NOMO-1 treated with dmso at 0.1 percent for 144 hours (cell line): ENCODE data around the gene SYT5.
"Not testable (repeated sequence)": the region's sequence is repeated elsewhere in the genome, so short reads cannot be mapped to it uniquely, and the experiment has no call there.

Source experiments
- DNase-seq: peaks from one replicate; lab custom pipeline; 2025; ENCODE audit not compliant: unreplicated experiment; lab: John Stamatoyannopoulos, UW

The SYT5 gene

DNA sequence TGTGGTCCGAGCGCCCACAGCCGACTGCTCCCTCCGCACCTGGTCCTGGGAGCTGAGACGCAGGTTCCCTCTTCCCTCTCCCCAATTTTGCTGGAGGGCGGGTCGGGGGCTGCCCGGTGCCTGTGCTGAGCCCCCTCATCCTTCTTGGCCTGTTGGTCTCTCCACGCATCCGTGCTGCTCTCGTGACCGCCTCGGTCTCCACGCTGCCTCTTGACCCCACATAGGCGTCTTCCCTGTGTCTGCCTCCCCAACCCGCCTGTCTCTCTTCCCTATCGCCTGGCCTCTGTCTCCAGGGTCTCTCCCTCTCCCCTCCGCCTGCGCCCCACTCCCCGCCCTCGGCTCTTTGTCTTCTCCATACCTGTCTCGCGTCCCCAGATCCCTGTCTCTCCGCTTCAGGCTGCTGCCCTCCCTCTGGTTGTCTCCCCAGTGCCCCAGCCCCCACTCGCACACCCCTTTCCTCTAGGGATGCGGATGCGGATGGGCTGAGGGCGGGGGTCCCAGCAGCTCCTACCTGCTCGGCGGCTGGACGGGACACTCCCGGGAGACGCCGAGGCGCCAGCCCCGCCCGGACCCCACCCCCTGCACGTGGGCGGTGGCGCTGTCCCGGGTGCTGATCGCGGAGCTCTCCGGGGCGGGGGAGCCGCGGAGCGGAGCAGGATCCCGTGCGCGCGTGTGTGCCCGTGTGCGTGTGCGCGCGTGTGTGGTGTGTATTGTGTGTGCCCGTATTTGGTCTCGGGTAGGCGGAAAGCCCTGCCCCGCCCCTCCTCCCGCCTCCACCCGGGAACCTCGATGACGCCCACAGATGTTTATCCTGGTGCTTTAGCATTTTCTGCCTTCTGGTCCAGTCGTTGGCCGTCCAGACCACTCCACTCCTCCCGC lies at the start of gene SYT5:
Gene SYT5, minus strand, starts transcription at position 684 of the 879 bp plus-strand sequence. CDS start 1,248 bp downstream, outside the sequence.
- no peak for DNase-seq

DNA sequence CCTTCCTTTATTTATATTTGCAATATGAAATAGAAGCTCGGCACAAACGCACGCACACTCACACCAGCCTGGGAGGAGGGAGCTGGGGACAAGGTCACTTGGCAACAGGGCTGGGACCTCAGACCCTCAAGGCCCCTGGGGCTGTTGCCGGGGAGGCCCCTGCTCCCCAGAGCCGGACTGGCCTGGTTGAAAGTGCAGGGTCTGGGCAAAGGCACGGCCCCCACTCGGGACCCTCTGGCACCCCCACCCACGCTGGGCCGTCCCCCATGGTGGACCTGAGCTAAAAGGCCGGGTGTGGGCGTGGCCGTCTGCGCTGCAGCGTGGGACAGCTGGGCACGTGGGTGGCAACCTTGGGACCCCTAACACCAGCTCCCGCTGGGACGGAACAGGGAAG lies 49.7 kb upstream of the SYT5 start:
- DNase-seq: no peak

DNA sequence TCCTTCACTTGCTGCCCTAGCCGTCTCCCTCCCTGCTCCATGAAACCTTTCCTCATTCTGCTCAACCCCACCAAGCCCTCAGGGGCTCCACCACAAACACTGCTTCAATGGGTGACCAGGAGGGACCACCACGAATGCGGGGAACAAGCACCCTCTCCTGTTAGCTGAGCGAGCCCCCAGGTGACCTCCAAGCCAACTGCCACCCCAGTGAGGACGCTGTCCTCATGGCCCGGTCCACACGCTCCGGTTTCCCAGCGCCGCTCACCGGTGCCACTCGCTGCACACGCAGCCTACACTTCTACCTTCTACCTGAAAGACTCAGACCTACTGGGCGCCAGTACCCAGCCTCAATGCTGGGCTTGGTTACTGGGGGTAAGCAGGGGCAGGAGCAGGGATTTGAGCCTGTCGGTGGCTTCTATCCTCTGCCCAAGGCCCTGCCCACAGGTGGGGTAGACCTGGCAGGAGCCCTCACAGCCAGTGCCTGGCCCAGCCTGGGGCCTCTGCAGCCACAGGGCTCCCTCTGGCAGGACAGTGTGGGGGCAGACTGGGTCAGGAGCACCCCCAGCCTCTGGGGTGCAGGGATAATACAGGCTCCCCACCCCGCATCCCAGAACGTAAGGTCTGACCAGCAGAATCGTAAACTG lies 49.2 kb upstream of the SYT5 start:
- no peak for DNase-seq

DNA sequence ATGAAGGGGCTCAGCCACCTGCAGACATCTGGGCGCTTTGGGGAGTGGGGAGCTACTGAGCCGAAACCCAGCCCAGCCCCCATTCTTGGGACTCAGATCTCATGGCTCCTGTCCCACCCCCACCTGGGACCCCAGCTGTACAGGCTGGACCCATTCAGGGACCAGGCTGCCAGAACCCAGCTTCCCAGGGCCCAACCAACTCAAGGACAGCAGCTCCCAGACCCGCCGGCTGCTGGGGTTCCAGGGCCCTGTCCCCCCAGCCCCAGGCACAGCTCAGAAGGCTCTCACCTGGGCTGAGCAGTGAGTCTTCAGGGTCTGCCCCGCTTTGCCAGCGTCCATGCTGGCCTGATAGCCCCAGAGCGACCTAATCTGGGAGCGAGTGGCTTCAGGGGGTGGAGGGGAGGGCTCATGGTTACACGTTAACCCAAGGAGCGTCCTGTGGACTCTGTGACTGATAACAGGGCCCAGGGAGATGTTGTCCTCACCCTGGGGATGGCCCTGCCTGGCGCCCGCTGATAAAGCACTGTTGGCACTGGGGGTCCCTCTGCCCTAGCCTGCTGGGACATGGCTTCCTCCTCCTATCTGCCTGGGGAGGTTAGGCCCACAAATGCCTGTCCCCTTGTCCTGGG lies 48.4 kb upstream of the SYT5 start, which contains the start of gene TMEM86B:
Gene TMEM86B, minus strand, starts transcription at position 361 of the 629 bp plus-strand sequence. Its CDS starts 22 bp downstream, at position 339.
- no peak for DNase-seq

- no peak for DNase-seq
Measured at GRCh38 chr19:55228015-55228391, 47.9 kb upstream of the SYT5 start.

DNA sequence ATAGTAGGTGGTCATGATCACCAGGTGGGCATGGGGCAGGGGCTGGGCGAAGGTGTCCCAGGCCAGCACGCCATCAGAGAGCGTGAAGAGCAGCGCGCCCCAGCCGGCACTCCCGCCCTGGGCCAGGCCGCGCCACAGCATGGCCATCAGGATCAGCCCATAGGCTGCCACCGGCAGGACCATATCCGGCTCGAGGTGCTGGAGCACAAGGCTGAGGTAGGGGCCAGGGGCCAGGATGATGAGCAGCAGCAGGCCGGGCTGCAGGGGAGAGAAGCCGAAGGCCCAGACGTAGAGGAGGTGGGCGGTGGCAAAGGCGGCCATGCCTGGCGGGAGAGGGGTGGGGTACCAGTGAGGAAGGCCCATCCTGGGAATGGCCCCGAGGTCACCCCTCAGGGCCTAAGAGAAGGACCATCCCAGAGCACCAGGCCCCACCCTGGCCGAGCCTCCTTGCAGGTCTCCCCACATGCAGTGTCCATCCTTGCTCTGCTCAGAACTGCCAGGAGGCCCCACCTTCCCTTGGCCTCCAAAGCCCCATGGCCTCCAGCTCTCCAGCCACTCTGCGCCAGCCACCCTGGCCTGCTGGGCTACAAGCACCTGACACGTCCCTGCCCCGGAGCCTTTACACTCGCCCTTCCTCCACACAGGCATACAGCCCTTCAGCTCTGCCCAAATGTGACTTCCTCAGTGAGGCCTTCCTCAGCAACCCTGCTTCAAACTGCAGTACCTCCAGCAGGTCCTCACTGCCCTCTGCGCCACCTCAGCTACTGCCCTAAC lies 47.3 kb upstream of the SYT5 start:
- no peak for DNase-seq

DNA sequence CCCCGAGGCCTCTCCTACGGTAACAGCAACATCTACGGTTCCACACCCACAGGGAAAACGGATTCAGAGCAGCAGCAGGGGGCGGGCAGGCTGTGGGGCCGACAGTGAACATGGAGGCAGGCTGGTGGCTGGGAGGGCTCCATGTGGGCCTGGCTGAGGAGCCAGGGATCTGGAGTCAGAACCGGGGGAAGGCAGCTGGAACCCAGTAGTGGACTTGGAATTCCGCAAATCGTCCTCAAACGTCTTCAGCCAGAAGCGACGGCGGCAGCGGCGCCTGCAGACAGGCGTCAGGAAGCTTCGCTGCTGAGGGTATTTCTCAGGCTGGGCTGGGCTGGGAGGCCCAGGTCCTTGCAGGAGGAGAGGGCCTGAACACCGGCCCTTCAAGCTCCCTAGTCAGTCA lies 46.7 kb upstream of the SYT5 start:
- DNase-seq: no peak

- no peak for DNase-seq
Measured at GRCh38 chr19:55226273-55226672, 46.2 kb upstream of the SYT5 start.

DNA sequence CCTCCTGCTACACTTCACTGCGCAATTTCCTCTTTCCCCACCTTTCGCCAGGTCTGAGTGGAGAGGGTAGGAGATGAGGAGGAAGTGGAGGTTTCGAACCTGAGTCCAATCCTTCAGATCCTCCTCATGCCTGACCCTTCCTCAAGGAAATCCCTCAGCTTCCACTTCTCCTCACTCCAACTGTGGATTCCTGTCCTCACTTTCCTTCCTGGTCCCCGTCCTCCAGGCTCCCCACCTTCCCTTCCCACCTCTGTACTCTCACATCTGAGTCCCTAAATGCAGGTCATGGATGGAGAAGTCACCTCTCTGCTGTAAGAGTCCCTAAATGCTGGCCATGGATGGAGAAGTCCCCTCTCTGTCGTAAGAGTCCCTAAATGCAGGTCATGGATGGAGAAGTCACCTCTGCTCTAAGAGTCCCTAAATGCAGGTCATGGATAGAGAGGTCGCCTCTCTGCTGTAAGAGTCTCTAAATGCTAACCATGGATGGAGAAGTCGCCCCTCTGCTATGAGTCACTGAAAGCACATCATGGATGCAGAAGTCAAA lies 45.4 kb upstream of the SYT5 start:
- no peak for DNase-seq

- DNase-seq: not testable (repeated sequence)
Measured at GRCh38 chr19:55224679-55225414, 44.8 kb upstream of the SYT5 start.

DNA sequence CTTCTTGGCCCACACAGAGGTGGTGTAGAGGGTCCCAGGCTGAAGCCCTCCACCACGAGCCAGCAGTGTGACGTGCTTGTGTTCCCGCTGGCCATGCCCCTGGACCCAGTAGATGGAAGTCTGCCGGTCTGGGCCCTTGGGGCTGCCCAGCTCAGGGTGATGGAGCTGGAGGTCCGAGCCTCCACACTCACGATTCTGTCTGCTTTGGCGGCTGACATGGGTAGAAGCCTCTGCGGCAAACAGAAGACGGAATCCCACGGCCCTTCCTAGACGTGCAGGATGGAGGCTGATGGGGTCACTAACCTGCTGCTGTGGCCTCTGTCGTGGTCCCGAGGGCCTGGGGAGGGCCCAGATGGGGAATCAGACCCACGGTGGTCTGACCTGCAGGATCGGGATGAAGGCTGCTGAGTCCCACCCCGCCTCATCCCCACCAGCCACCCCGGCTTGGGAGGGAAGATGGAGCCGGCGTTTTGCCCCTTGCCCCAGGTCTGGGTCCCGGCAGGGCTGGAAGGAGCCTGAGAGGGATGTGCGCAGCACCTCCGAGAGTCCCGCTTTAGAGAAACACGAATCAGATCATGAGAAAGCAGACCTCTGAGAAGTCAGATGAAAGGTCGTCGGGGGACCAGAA lies 44.1 kb upstream of the SYT5 start:
- no peak for DNase-seq

GRCh38 chr19:55223291-55224037 lies 43.4 kb upstream of the SYT5 start:
- DNase-seq: no peak

DNA sequence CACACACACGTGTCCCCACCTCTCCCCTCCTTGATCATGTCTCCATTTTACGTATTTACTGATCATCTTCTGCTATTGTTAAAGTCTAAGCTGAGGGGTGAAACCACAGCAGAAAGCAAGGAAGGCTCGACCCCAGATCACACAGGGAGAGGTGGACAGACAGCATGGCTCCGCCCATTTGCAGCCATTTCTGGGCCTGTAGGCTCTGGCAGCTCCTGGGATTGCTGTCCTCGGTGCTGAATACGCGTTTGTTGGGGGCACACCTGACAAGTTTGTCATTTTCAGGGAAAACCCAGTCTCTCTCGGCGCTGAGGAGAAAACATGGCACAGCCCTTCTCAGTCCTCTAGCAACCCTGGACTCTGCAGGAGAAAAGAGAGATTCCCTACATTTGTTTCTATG lies 40.4 kb upstream of the SYT5 start:
- DNase-seq: no peak

DNA sequence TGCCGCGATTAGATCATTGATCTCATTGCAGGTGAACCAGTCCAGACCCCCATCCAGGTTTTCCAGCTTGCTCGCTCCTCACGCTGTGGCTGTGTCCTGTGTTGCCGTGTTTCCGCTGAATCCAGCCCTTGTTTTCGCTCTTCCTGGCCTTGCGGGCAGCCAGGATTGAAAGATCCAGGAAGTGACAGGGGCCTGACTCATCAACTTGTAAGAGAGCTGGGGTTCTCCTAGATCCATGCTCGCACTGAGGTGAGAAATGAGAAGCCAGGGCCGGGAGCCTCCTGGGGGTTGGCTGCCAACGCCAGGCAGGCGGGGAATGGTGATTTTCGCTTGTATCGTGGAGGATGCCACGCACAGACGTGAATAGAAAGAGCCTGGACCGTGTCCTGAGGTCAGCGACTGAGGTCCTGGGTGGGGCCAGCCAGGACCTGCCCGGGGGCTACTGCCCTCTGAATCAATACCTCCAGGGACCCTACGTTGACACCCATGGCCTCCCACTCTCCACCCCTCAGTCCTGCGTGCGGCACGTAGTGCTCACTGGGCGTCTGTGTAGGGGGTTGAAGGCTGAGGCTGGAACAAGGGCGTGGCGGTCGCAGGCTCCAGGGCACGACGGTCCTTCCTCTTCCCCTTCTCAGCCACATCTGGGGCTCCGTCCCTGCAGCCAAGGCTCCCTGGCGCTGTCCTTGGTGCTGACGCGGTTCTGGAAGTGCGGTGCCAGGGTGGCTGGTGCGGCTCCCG lies 36.5 kb upstream of the SYT5 start:
- DNase-seq: peak; percentile 99

DNA sequence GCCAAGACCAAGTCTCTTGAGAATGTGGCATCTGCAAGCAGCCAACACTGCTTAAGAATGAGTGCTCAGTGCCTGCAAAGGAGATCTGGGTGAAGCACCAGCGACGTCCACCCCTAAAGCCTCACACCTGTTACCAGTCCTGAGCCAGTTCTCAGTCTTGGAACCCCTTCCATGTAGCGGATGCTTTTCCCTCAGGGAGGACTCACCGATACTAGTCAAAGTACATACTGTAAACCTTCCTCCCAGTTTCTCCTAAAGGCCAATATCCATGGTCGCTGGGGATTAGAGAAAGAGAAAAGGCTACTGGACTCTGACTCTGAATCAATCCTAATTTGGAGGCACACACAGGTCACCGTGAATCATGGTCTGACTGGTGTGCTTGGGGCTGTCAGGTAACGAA lies 33.5 kb upstream of the SYT5 start:
- DNase-seq: no peak

GRCh38 chr19:55212447-55212846 lies 32.4 kb upstream of the SYT5 start:
- DNase-seq: peak; percentile 69

DNA sequence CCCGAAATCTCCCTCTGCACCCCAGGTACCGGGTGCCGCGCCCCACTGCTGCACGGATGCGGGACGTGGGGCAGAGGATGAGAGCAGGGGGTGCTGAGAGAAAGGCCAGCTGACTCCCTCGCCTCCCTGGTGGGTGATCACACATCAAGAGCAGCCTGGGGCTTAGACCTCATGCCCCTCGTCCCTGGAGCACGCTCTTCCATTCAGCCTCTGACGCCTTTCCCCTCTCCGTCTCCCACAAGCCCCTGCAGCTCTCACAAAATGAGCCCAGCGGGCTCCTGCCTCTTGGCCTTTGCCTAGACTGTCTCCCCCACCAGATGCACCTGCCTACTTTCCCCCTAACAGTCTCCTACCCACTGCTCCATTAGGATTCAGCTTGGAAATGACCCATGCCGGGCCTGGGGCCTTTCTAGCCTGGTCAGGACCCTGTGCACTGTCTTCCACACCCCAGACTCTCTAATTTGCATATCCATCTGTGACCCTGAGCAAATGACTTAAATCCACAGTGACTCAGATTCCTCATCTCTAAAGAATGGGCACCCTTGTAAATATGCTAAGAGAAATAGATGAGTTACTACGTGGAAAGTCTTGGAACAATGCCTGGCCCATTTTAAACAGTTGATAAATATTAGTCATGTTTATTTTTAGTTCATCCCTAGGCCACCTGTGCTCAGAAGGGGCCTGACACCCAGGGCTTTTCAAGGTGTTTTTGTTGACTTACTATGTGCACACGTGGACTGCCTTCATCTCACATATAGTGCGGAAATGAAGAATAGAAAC lies 29.8 kb upstream of the SYT5 start:
- no peak for DNase-seq
